ENCODE results near the gene UBQLNL.

The UBQLNL gene

GRCh38 chr11:5516599-5516998 lies at the start of gene UBQLNL:
Gene UBQLNL (minus strand): TSS chr11:5516699. CDS start chr11:5516441, 258 bp downstream.
- no peak for DNase-seq

GRCh38 chr11:5564259-5565019 lies 47.9 kb upstream of the UBQLNL start:
- DNase-seq: no peak

GRCh38 chr11:5557751-5558150 lies 41.3 kb upstream of the UBQLNL start:
- no peak for DNase-seq

- DNase-seq: no peak
Measured at GRCh38 chr11:5556596-5557188, 40.2 kb upstream of the UBQLNL start.

- no peak for DNase-seq
Measured at GRCh38 chr11:5553343-5553742, 36.8 kb upstream of the UBQLNL start.

GRCh38 chr11:5550440-5551095 lies 34.1 kb upstream of the UBQLNL start:
- DNase-seq: no peak

- no peak for DNase-seq
Measured at GRCh38 chr11:5548440-5548839, 31.9 kb upstream of the UBQLNL start, which contains the start of gene OR52H1. Gene OR52H1 (minus strand): TSS chr11:5548540. CDS start chr11:5545505, 3,035 bp downstream.

GRCh38 chr11:5547982-5548381 lies 31.5 kb upstream of the UBQLNL start:
- no peak for DNase-seq

- no peak for DNase-seq
Measured at GRCh38 chr11:5546457-5546856, 30.0 kb upstream of the UBQLNL start.

GRCh38 chr11:5541427-5541826 lies 24.9 kb upstream of the UBQLNL start:
- no peak for DNase-seq

GRCh38 chr11:5536482-5536881 lies 20.0 kb upstream of the UBQLNL start:
- DNase-seq: no peak

GRCh38 chr11:5534046-5534445 lies 17.5 kb upstream of the UBQLNL start:
- DNase-seq: no peak

GRCh38 chr11:5531053-5531831 lies 14.7 kb upstream of the UBQLNL start:
- no peak for DNase-seq

GRCh38 chr11:5528495-5528894 lies 12.0 kb upstream of the UBQLNL start:
- no peak for DNase-seq

- DNase-seq: no peak
Measured at GRCh38 chr11:5527716-5528115, 11.2 kb upstream of the UBQLNL start.

- DNase-seq: no peak
Measured at GRCh38 chr11:5524756-5525155, 8.3 kb upstream of the UBQLNL start.

GRCh38 chr11:5522308-5522707 lies 5.8 kb upstream of the UBQLNL start:
- DNase-seq: no peak

- DNase-seq: no peak
Measured at GRCh38 chr11:5521540-5521939, 5.0 kb upstream of the UBQLNL start.

GRCh38 chr11:5514841-5515240 lies 1.7 kb downstream of the UBQLNL start:
- DNase-seq: no peak

- no peak for DNase-seq
Measured at GRCh38 chr11:5509803-5510202, 6.7 kb downstream of the UBQLNL start, which contains the start of gene UBQLN3. Gene UBQLN3 (minus strand): TSS chr11:5509957. CDS start chr11:5509558, 399 bp downstream.

GRCh38 chr11:5508605-5509004 lies 7.9 kb downstream of the UBQLNL start:
- DNase-seq: no peak

GRCh38 chr11:5507933-5508305 lies 8.6 kb downstream of the UBQLNL start:
- DNase-seq: no peak

All from NCI-H524 treated with DMSO at 0.1 percent for 48 hours (cell line).